HG03460 (cell line): ENCODE results near the gene RMC1.
"Not testable (repeated sequence)": the region's sequence is repeated elsewhere in the genome, so short reads cannot be mapped to it uniquely, and the experiment has no call there.

ENCODE experiments used
- ATAC-seq: cut with Tn5 transposase; IDR thresholded peaks from one replicate; pipeline ENCODE4 v1.9.1; 2021; ENCODE audit not compliant: unreplicated experiment

RMC1 gene

GRCh38 chr18:23495723-23496440 is 7.4 kb upstream of the RMC1 start:
- no peak for ATAC-seq

- no peak for ATAC-seq
These were observed 5.2 kb upstream of the RMC1 start for GRCh38 chr18:23498117-23498516.

- ATAC-seq, result peak; percentile 26
These were observed 4.4 kb upstream of the RMC1 start for GRCh38 chr18:23498877-23499276.

- ATAC-seq, result no peak
These were observed 4.0 kb upstream of the RMC1 start for GRCh38 chr18:23499291-23499781.

- no peak for ATAC-seq
These were observed 1.7 kb upstream of the RMC1 start for GRCh38 chr18:23501626-23502025.

GRCh38 chr18:23502516-23503037 is 734 bp upstream of the RMC1 start:
- ATAC-seq, result no peak

- ATAC-seq, result no peak
These were observed 643 bp downstream of the RMC1 start for GRCh38 chr18:23503963-23504344.

GRCh38 chr18:23504720-23505119 is 1.4 kb downstream of the RMC1 start:
- ATAC-seq, result peak; percentile 46

- no peak for ATAC-seq
These were observed 3.1 kb downstream of the RMC1 start for GRCh38 chr18:23506393-23506792.

- not testable (repeated sequence) for ATAC-seq
These were observed 7.6 kb downstream of the RMC1 start for GRCh38 chr18:23510923-23511322.

GRCh38 chr18:23512216-23512615 is 8.9 kb downstream of the RMC1 start:
- ATAC-seq, result not testable (repeated sequence)

- ATAC-seq, result no peak
These were observed 9.3 kb downstream of the RMC1 start for GRCh38 chr18:23512641-23513040.

- peak; percentile 86 for ATAC-seq
These were observed 12.7 kb downstream of the RMC1 start for GRCh38 chr18:23515911-23516546.

GRCh38 chr18:23519734-23520133 is 16.4 kb downstream of the RMC1 start:
- ATAC-seq, result no peak

GRCh38 chr18:23521271-23521670 is 18.0 kb downstream of the RMC1 start:
- ATAC-seq, result no peak

GRCh38 chr18:23521907-23522306 is 18.6 kb downstream of the RMC1 start:
- no peak for ATAC-seq

GRCh38 chr18:23523429-23524212 is 20.3 kb downstream of the RMC1 start:
- no peak for ATAC-seq

- no peak for ATAC-seq
These were observed 20.9 kb downstream of the RMC1 start for GRCh38 chr18:23524213-23524707.

- no peak for ATAC-seq
These were observed 23.3 kb downstream of the RMC1 start for GRCh38 chr18:23526501-23527063.

- no peak for ATAC-seq
These were observed 25.5 kb downstream of the RMC1 start for GRCh38 chr18:23528580-23529472.
